EH (cell line): ENCODE results near the gene ANO3.
"Not testable (repeated sequence)": the region's sequence is repeated elsewhere in the genome, so short reads cannot be mapped to it uniquely, and the experiment has no call there.

Source experiments
- DNase-seq: peaks from one replicate; pipeline ENCODE4 v3.0.0-alpha.2; 2015; ENCODE audit warnings: low read depth

ANO3 gene

DNA sequence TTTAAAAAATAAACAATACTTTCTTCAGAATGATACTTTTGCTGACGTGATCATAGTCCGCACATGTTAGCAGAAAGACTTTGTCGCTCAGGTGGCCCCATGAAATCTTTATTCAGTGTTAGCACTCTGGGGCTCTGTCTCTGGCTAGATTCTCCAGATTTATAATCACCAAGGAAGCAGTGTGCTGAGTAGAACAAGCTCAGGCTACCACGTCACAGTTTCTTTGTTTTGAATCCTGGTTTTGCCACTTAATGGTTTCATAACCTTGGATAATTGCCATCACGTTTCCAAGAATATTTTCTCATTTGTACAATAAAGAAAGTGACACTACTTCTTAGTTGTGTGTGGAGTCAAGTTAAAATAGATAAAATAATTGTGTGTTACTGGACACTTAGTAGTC lies 244.0 kb downstream of the ANO3 start:
- DNase-seq, result no peak

DNA sequence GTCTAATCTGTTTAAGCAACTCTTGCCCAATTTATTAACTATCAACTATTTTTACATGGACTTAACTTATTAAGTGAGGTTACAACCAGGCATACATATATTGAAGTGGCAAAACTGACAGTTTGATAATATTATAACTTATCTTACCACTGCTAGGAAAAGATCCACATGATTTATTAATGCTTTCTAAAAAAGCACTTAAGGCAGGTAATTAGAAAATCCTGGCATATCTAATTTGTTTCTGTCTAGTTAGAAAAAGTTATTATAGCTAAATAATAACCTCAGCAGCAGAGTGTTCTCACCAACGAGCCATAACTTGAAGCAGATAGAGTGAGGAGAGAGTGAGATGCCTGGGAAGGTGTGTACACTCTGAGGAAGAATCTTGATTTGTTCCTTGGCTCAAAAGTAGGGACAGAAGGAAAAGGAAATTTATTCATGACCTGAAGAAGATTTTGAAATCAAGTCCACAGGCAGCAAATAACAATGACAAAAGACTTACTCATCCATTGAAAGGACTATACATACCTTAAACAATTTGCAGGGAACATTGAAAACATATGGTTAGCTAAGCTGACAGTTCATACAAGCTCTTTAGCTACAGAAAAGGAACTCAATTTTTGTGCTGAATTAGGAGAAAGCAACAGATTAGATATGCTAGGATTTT lies 247.2 kb downstream of the ANO3 start:
- DNase-seq, result no peak

DNA sequence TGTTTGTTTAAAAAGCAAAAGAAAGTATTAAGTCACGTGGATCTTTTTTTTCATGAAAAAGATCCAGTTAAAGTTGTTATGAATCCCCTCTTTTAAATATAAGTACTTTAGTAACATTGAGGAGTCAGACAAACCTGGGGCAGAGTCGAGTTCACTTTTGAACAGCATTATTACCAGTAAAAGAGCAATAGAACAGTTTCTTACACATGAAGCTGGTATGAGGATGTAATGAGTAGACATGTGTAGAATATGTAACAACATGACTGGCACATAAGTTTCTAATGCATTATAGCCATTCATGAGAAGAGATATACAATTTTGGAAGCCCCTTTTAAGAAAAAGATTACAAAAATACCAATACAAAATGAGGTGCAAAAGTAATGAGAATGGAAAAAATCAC lies 247.8 kb downstream of the ANO3 start:
- DNase-seq, result no peak

DNA sequence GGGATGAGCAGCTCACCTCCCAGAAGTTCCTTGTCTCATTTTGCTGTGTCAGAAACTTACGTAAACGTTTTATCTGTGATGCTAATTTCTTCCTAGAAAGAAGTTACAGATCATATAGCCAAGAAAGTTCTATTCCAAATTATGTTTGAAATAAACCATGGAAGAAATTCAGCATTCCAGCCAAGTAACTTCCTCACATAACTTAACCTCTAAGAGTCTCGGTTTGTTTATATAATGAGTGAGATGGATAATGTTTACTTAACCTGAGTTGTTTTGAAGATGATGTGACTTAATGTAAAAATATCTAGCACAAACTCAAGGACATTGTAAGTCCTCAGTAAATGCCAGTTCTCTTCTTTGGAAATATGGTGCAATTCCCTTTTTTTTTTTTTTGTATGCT lies 249.0 kb downstream of the ANO3 start:
- peak; percentile 1 for DNase-seq

DNA sequence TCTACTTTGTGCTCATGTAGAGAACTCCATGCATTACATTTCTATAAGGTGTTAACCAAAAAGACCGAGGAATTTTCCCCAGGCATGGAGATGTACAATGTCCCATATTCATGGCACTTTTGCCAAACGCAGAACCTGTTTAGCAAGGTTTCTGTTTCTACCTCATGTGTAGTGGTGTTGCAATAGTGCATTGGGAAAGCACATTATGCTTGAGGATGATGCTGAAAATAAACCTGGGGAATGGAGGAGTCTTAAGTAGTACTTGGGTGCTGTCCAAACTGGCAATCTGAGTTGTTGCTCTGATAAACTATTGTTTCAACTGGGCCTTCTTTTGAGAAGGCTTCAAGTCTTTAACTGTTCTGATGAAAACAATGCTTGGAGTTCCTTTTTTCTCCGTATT lies 251.6 kb downstream of the ANO3 start:
- no peak for DNase-seq

DNA sequence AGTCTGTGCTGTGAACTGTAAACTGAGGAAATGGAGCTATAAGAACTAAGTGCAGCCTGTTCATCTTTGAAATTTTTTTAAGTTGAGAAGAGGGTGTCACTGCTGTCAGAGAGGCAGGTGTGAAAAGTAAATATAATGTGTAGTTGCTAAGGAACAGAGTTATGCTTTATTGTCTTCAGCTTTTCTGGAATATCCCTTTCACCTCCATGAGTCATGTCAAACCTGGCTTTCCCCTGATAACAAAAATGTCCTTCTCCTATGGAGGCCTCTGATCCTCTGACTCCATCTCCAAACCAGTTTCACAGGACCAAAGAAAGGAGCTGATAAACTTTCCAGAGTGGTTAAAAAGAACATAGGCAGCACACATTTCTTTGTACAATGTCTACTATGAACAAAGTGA lies 252.9 kb downstream of the ANO3 start:
- DNase-seq, result no peak

DNA sequence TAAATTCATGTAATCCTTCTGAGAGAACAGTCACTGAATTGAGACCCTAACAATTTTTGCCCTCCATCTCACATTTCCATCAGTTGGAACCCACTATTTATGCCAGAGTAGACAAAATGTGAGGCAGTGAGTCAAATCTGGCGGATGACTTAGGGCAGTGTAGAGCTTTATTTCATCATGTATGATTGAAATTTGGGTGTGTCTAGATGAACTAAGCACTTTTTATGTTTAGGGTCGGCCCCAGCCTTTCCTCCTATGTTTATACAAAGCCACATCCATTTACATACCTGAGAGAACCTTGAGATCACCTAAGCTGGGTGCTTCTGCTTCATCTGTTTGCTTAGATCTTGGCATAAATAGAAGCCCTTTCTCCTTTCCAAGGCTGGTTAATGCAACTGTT lies 255.1 kb downstream of the ANO3 start:
- no peak for DNase-seq

DNA sequence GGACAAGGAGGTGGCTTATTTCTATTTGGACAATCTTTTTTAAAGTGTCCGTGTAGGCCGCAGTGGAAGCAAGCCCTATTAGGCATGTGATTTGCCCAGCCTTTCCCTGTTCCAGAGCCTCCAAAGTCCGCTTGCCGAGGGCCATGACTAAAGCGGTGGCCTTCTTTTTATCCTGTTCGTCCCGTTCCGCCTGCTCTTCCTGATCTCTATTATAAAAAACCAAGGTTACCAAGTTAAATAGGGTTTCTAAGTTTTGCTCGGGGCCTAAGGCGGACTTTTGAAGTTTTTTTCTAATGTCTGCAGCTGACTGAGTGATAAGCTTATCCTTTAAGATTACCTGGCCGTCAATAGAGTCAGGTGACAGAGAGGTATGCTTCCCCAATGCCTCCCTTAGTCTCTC lies 261.8 kb downstream of the ANO3 start:
- DNase-seq, result no peak

DNA sequence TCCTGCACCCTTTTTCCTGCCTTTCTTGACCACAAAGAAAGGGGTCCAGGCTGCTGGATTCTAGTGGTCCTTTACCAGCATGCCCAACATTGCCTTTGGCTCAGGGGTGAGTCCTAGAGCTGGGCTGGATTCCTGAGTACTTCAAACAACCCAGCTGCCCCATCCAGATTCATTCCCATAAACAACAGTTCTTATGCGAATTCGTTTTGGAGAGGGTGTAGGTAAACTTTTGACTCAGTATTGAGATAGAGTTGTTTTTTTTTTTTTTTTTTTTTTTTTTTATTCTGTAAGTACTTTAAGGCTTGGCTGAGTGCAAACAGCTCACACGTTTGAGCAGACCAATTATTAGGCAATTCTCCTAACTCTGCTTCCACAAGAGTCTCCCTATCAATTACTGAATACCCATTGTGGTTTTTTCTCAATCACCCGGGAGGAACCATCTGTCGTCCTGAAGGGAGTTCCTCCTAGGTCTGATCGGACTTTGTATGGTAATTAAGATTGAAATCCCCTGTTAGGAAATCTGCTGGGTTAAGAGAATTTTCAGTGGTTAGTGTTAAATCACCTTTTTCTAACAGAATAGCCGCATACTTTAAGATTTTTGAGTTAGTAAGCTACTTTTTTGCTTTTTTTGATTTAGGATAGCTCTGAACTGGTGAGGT lies 263.4 kb downstream of the ANO3 start:
- DNase-seq, result not testable (repeated sequence)

DNA sequence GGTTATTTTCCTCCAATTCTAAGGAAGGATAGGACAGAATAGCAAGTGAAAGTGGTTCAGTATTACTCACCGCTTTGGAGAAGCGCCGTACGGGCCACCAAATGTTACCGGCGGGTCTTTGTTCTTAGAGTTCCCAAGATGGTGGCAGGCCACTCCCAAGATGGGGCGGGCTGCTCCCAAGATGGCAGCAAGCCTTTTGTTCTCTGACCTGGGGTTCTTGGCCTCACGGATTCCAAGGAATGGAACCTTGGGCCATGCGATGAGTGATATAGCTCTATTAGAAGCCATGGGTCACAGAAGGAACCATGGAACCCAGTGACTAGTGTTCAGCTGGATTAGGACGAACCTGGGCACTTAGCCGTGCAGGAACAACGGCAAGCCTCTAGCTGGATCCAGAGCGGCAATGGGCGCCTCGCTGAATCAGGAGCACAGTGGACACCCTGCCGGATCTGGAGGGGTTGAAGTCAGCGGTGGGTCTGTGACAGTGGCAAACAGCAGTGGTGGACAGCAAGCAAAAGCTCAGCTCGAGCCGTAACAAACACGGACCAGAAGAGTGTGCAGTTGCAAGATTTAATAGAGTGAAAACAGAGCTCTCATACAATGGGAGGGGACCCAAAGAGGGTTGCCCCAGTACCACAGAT lies 265.2 kb downstream of the ANO3 start:
- not testable (repeated sequence) for DNase-seq

DNA sequence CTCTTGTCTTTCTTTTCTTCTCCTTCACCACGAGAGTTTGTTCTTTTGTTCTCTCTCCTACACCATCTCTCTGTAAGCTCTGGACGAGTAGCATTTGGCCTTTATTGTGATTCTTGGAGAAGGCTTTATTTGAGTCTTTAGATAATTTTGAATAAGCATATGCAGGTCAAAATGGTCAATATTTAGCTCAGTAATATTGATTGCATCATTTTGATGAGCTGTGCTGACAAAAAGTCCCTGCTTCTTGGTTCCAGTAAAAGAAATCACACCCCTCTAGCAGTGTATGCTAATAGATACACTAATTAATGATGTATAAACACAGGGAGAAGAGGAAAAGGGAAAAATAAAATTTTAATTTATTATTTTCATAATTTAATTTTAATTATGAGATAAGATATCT lies 266.0 kb downstream of the ANO3 start:
- DNase-seq, result no peak

DNA sequence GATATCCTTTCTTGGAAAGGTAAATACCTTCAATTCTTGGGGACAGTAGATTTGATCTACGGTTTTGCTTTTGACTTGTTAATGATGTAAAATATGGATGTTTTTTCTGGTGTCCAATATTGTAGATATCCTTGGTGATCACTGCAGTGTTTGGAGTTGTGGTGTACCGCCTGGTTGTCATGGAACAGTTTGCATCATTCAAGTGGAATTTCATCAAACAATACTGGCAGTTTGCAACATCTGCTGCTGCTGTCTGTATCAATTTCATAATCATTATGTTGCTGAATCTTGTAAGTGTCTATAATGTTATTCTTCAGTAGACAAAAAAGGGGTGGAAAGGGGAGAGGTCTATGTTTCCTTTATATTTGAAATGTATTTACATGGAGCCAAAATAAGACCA lies 267.5 kb downstream of the ANO3 start:
- DNase-seq, result peak; percentile 1

DNA sequence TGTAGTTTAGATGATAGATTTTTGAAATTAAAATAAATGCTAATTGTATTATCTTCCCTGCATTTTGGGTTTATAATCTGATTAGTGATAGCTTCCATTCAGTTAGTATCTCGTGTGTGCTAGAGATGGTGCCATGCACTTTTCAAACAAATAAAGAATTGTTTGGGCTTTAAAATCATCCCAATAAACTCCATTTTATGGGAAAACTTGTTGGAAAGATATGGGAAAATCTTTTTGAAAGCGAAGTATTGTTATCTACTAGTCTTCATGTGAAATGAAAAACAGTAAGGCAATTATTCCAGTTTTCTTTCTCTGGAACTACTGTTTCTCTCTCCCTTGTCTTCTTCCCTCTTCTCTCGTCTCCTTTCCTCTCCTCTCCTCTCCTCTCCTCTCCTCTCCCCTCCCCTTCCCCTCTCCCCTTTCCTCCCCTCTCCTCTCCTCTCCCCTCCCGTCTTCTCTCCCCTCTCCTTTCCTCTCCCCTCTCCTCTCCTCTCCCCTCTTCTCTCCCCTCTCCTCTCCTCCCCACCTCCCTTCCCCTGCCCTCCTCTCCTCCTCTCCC lies 268.0 kb downstream of the ANO3 start:
- no peak for DNase-seq

DNA sequence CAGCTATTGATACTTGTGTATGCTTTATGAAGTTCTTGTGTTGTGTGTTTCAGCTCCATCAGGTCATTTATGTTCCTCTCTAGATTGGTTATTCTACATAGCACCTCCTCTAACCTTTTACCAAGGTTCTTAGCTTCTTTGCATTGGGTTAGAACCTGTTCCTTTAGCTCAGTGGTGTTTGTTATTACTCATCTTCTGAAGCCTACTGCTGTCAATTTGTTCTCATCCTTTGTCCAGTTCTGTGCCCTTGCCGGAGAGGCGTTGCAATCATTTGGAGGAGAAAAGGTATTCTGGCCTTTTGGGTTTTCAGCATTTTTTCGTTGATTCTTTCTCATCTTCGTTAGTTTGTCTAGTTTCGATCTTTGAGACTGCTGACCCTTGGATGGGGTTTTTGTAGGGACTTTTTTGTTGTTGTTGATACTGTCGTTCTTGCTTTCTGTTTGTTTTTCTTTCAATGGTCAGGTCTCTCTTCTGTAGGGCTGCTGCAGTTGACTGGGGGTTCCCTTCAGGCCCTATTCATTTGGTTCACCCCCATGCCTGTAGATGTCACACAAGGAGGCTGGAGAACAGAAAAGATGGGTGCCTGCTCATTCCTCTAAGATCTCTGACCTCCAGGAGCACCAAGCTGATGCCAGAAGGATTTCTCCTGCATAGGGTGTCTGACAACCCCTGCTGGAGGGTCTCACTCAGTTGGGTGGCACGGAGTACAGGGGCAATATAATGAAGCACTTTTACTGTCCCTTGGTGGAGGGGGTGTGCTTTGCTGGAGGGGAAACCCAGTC lies 276.0 kb downstream of the ANO3 start:
- no peak for DNase-seq

DNA sequence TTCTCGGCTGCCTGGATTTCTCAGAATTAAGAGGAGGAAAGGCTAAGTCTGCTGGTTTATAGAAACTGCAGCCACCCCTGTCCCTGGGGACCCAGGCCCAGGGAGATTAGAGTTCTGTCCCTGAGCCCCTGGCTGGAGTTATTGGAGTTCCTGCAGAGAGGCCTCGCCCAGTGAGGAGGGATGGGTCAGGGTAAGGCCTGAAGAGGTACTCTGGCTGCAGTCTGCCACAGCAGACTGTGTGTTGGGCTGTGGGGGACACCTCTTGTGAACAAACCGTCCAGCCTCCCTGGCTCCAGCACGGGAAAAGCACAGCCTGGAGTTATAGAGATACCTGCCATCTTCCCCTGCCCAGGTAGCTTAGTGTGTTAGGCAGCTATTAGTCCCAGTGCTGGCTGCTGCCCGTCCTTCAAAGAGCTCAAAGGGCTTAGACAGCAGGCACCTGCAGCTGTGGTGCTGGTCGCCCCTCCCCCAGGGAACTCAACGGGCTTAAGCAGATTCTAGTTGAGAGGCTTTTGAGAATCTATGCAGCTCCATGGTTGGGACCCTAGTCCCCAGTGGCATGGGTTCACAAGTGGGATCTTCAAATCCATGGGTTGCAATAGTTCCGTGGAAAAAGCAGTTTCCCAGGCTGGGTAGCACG lies 276.7 kb downstream of the ANO3 start:
- DNase-seq, result no peak

DNA sequence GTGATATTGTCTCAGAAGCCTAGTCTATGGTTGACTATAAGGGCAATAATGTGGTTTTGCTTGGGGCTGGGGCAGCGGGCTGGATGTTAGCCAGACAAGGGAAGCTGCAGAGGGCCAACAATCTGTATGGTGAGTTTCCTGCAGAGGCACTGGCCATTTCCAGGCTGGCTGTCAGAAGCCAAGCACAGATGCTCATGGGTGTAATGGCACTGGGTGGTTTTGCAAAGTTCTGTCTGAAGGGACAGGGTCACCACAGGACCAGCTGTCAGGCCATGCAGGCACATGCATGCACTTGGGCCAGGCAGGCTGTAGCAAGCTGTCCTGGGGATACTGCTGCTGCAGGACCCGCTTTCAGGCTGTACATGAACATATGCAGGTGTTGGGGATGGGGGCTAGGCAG lies 281.8 kb downstream of the ANO3 start:
- DNase-seq, result no peak

DNA sequence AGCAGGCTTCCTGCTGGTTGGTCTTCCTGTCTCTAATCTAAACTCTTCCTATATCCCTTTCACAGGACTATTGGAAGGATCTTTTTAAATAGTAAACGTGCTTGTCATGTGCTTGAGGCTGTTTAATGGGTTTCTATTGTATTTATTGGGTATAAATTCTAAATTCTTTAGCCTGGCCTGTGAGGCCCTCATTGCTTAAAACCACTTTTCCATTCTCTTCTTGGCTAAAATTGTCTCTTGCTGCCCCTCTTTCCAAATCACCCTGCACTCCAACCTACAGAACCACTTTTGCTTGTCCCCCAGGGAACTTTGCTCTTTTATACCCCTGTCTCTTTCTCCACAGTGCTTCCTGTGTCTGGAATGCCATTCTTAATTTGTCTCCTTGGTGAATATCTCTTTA lies 286.5 kb downstream of the ANO3 start:
- no peak for DNase-seq

DNA sequence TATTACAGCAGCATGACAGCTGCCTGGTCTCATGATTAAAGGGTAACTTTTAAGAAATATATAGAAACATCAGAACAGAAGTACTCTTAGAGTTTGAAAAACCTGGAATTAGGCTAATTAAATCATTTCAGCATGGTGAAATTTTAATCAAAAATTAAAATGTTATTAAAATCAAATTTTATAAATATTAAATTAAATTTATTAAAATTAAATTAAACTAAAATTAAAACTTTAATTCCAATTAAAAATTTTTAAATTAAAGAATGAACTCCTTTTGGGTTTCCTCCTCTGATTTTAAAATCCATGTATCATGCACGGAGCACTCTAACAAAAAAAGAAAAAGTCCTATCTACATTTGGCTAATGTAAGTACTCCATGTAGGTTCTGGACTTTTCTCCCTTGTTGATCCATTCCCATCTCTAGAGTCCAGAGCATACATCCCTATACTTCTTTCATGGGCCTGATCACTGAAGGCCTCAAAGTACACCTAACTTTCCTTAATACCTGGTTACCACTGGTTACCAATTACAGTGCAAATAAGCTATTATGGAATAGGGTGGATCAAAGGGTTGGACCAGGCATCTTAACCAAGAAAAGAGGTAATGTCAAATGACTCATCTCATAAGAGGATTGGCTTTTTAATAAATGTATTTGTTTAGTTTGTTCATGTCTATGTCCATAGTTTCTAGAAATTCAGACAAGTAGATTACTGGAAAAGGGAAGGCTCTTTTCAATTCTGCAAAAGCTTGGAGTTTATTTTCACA lies 288.5 kb downstream of the ANO3 start:
- no peak for DNase-seq

DNA sequence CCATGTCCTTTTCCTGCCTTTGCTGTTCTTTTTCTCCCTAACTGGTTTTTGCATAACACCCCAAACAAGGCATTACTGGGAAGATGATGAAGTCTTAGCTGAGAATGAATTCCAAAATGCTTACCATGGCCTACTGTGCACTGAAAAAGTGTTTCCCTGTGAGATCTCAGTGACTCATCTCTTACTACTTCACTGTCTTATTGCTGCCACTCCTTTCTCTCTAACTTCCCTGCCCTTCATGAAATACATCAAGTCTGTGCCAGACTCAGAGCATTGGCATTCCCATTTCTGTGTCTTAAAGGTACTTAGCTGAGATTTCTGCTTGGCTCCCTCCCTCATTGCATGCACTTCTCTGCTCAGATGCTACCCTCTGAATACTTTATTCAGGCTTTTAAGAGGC lies 289.2 kb downstream of the ANO3 start:
- peak; percentile 75 for DNase-seq

DNA sequence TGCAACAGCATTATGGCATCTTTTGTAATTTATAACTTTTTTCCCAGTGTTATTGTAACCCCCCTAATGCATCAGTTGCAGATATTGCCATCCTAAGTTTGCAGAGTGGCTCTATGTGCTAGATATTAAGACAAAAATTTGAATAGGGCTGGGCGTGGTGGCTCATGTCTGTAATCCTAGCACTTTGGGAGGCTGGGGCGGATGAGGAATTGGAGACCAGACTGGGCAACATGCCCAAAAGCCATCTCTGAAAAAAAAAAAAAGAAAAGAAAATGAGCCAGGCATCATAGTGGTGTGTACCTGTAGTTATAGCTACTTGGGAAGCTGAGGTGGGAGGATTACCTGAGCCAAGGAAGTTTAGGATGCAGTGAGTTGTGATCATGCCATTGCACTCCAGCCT lies 290.3 kb downstream of the ANO3 start:
- DNase-seq, result no peak

DNA sequence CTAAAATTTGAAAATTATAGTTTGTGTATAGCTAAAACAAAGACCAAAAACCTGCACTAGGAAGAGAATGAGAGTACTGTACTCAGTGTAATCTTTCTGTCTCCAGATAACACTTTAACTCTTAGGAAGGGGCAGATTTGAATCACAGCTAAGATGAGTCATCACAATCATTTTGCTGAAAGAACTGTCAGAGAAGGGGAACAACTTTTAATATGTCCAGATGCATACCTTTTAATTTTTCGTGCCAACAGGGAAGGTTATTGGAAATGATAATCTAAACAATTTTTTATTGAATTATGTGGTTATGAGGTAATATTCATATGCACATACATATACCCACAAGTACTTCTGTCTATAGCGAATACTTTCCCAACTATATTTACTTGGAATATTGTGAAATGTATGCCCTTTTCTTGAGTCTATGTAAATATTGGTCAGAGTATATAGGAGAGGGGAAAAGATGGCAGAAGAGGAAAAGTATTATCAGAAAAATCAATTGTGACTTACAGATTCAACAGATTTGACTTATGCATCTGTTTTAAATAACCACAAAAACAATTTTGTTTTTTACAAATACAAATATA lies 291.2 kb downstream of the ANO3 start:
- DNase-seq, result peak; percentile 8
